ENCODE measurements around the gene PLA2G6.
"Not testable (repeated sequence)": the region's sequence is repeated elsewhere in the genome, so short reads cannot be mapped to it uniquely, and the experiment has no call there.

PLA2G6 gene

GRCh38 chr22:38122616-38123015 lies 59.0 kb downstream of the PLA2G6 start:
- H3K4me3 ChIP-seq (ENCODE audit: low read depth, low read length) = no peak overlapping the region
- DNase-seq (ENCODE audit: low read depth) = no peak
- TF ChIP-seq CTCF (IDR thresholded peaks at IDR 0.05; ENCODE audit: control insufficient read depth, extremely low read depth, insufficient read depth) = no peak

DNA sequence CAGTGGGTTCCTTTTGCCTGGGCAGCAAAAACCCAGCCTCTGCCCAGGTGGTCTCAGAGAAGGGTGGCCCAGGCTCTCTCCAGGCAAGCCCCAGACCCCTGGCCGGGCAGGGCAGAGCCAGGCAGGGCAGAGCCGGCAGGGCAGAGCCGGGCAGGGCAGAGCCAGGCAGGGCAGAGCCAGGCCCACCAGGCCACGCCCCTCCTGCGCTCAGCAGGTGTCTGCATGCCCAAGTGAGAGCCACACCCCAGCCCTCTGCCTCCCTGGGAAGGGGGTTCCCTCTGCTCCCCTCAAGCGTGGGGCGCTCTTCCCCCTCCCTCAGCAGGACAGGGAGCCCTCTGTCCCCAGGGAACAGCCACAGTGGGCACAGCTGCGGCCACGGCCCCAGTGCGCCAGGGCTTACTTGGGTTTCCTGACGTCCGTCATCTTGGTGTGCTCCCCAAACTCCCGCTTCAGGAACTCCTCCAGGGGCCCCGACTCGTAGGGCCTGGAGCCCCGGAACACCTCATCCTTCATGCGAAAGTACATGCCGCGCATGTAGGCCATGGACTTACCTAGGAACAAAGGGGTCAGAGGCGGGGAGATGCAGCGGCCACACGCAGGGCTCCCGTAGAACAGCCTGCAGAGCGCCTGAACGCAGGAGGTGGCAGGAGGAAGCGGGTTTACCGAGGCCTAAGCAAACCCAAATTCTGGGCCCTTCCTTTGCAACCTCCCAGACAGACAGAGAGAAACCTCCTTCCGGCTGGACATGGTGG lies 61.1 kb downstream of the PLA2G6 start:
- no peak for TF ChIP-seq CTCF (IDR thresholded peaks at IDR 0.05; ENCODE audit: control insufficient read depth, extremely low read depth, insufficient read depth)
- DNase-seq (ENCODE audit: low read depth) = no peak
- no peak overlapping the region for H3K4me3 ChIP-seq (ENCODE audit: low read depth, low read length)

DNA sequence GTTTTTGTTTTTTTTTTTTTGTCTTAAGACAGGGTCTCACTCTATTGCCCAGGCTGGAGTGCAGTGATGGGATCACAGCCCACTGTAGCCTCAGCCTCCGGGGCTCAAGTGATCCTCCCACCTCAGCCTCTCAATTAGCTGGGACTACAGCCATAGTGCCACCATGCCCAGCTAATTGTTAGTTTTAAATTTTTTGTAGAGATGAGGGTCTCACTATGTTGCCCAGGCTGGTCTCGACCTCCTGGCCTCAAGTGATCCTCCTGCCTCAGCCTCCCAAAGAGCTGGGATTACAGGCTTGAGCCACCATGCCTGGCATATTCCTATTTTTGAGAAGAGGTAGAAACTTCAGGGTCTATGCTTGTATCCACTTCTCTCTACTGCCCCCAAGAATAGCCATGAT lies 62.9 kb downstream of the PLA2G6 start:
- DNase-seq (ENCODE audit: low read depth) = not testable (repeated sequence)

DNA sequence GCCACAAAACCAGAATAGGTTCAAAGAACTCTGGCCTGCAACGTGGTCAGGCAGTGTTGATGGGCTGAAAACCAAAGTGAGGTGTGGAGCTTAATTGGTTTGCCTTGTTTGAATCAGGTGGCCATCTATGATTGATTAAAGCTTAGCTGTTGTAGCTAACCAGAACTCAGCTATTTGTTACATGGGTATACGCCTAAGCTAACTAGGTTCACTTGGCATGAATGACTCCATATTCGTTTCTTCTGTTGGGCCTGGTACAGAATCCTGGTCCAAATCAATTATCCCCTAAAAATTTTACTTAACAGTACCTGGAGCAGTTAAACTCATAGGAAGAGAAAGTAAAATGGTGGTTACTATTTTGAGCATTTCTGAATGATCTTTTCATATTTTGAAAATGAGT lies 63.4 kb downstream of the PLA2G6 start:
- no peak for TF ChIP-seq CTCF (IDR thresholded peaks at IDR 0.05; ENCODE audit: control insufficient read depth, extremely low read depth, insufficient read depth)
- no peak for DNase-seq (ENCODE audit: low read depth)
- no peak overlapping the region for H3K4me3 ChIP-seq (ENCODE audit: low read depth, low read length)

More for the DNA sequence above, 62.9 kb downstream of the PLA2G6 start:
- H3K4me3 ChIP-seq (ENCODE audit: low read depth, low read length) = not testable (repeated sequence)

GRCh38 chr22:38117556-38117955 lies 64.1 kb downstream of the PLA2G6 start:
- DNase-seq (ENCODE audit: low read depth); H3K4me3 ChIP-seq (ENCODE audit: low read depth, low read length): not testable (repeated sequence)

DNA sequence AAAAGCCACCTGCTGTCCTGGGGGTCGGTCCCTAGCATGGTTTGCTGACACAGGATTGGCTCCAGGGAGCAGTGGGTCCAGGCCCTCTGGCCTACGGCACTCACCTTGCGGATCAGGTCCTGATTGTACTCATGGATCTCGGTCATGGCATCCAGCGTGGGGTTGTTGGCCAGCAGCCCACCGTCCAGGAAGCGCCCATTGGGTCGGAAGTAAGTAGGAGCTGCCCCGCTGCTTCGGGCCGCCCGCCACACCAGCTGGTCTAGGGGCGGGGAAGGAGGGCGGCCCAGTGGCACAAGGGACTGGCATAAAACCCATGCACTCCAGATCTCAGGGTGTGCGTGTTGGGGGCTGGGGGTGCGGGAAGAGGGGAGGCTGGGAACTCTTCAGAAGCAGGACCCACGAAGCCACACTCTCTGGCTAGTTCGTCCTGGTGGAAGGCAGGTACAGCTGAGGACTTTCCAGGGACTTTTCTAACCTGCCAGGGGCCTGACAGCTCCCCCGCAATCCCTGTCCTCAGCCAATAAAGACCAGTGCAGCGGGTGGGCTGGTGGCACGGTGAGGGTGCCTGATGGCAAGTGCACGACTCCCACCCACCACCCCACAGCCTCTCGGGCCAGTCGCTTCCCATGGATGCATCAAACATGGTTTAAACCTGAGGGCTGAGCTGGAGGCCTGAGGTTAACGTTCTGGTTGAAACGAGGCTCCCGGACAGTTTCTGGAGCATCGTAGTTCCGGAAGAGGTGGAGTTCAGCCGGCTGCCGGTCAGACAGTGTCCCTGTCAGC lies 66.0 kb downstream of the PLA2G6 start:
- no peak for TF ChIP-seq CTCF (IDR thresholded peaks at IDR 0.05; ENCODE audit: control insufficient read depth, extremely low read depth, insufficient read depth)
- no peak for DNase-seq (ENCODE audit: low read depth)
- no peak overlapping the region for H3K4me3 ChIP-seq (ENCODE audit: low read depth, low read length)

GRCh38 chr22:38114484-38115398 lies 66.9 kb downstream of the PLA2G6 start:
- H3K4me3 ChIP-seq (ENCODE audit: low read depth, low read length) = no peak overlapping the region
- peak; percentile 18 for DNase-seq (ENCODE audit: low read depth)
- peak; percentile 87 for TF ChIP-seq CTCF (IDR thresholded peaks at IDR 0.05; ENCODE audit: control insufficient read depth, extremely low read depth, insufficient read depth)
